Endothelial cell of umbilical vein (primary cell): ENCODE data around the gene TTYH3. TPM values are rescaled to one million over a fixed set of nuclear protein-coding genes. Genes with fewer than 3 reads are reported as not detected.

Experiments
- BruUV-seq: library from RNA; stranded (reverse); fragments of 400-500 nt; replicated peaks from 2 replicates; lab custom pipeline; 2021; lab: Mats Ljungman, UMichigan
- CTCF ChIA-PET: fragments of 300-600, 350-600 bp; sonication (Branson Sonifier 250); formaldehyde crosslinking; loops from one replicate; lab custom pipeline; 2021; ENCODE audit warnings: antibody characterized with exemption, inconsistent platforms; lab: Charles Lee
- POLR2A ChIA-PET: fragments of 300-600, 350-600 bp; sonication (Branson Sonifier 250); formaldehyde crosslinking; loops from one replicate; lab custom pipeline; 2021; ENCODE audit warnings: antibody characterized with exemption, inconsistent platforms; lab: Charles Lee
- DNase-seq: peaks from one replicate; pipeline ENCODE4 v3.0.0-alpha.2; 2011; ENCODE audit warnings: low read depth, low spot score
- FAIRE-seq: peaks from 2 replicates; lab custom pipeline; 2011; peaks lifted over from hg19 to GRCh38; lab: Jason Lieb, UNC
- H2AFZ ChIP-seq: 2 replicates; pipeline ENCODE4 v1.6.0; 2012; ENCODE audit warnings: low read depth, low read length, control low read depth, inconsistent platforms
- H3K27ac ChIP-seq: 2 replicates; pipeline ENCODE4 v1.5.1; 2011; ENCODE audit warnings: low read depth, mild to moderate bottlenecking, control low read depth, low read length, moderate library complexity; ENCODE audit not compliant: insufficient read depth
- H3K27me3 ChIP-seq, 2 experiments: 2 replicates each; pipeline versions ENCODE4 v1.6.0 to v1.6.1; 2011; ENCODE audit warnings: low read length in 2 of 2, mixed read lengths in 1 of 2; ENCODE audit not compliant: control insufficient read depth in 2 of 2, insufficient read depth in 2 of 2
- H3K36me3 ChIP-seq, 2 experiments: 2 replicates in 1 of 2; 3 replicates in 1 of 2; pipeline ENCODE4 v1.5.1; 2011; ENCODE audit warnings: low read length in 2 of 2, mild to moderate bottlenecking in 1 of 2, moderate library complexity in 1 of 2; ENCODE audit not compliant: control insufficient read depth in 2 of 2, insufficient read depth in 2 of 2; ENCODE audit errors: extremely low read depth in 1 of 2
- H3K4me1 ChIP-seq: 3 replicates; pipeline ENCODE4 v1.5.1; 2011; ENCODE audit warnings: mild to moderate bottlenecking, low read length; ENCODE audit not compliant: control insufficient read depth, insufficient read depth; ENCODE audit errors: extremely low read depth
- H3K4me2 ChIP-seq: 2 replicates; pipeline ENCODE4 v1.6.1; 2011; ENCODE audit warnings: low read length, control low read depth, mixed read lengths; ENCODE audit not compliant: insufficient read depth
- H3K4me3 ChIP-seq, 3 experiments: fragments of 200-600 bp in 1 of 3; sonication (generic), shearing (Covaris generic) in 1 of 3; replicated peaks in 1 of 3; 2 replicates each; pipeline ENCODE4 v1.5.1; 2011 to 2016; ENCODE audit warnings: control low read depth in 3 of 3, low read length in 3 of 3, mild to moderate bottlenecking in 2 of 3, inconsistent platforms in 1 of 3, low read depth in 1 of 3, moderate library complexity in 1 of 3; ENCODE audit not compliant: insufficient read depth in 1 of 3
- H3K79me2 ChIP-seq: 2 replicates; pipeline ENCODE4 v1.6.0; 2012; ENCODE audit warnings: low read length, inconsistent platforms; ENCODE audit not compliant: control insufficient read depth, insufficient read depth
- H3K9ac ChIP-seq: replicated peaks from 2 replicates; pipeline ENCODE3; 2011; ENCODE audit warnings: low read length, control low read depth; ENCODE audit not compliant: insufficient read depth; ENCODE audit errors: extremely low read depth
- H3K9me1 ChIP-seq: replicated peaks from 3 replicates; pipeline ENCODE4 v1.6.0; 2011; ENCODE audit warnings: mild to moderate bottlenecking, low read length; ENCODE audit not compliant: control insufficient read depth, insufficient read depth; ENCODE audit errors: extremely low read depth
- H3K9me3 ChIP-seq: replicated peaks from 2 replicates; pipeline ENCODE4 v1.5.1; 2012; ENCODE audit warnings: low read length, inconsistent platforms; ENCODE audit not compliant: control insufficient read depth, insufficient read depth
- H4K20me1 ChIP-seq: replicated peaks from 2 replicates; pipeline ENCODE3; 2011; ENCODE audit warnings: mild to moderate bottlenecking, low read length; ENCODE audit not compliant: control insufficient read depth, insufficient read depth; ENCODE audit errors: extremely low read depth
- EZH2 ChIP-seq: IDR thresholded peaks from 2 replicates; pipeline ENCODE4 v1.6.1; 2012; ENCODE audit warnings: borderline replicate concordance, low read depth, mild to moderate bottlenecking, moderate library complexity, low read length, inconsistent platforms; ENCODE audit not compliant: severe bottlenecking
- FOS ChIP-seq: IDR thresholded peaks from 2 replicates; pipeline ENCODE4 v1.6.1; 2011; ENCODE audit warnings: mild to moderate bottlenecking, low read length, moderate library complexity, borderline replicate concordance; ENCODE audit not compliant: insufficient read depth
- GATA2 ChIP-seq: IDR thresholded peaks from 2 replicates; pipeline ENCODE4 v1.7.0; 2011; ENCODE audit warnings: low read depth, mild to moderate bottlenecking, moderate library complexity, mixed read lengths, low read length; ENCODE audit not compliant: insufficient read length, insufficient read depth
- JUN ChIP-seq: IDR thresholded peaks from 2 replicates; pipeline ENCODE4 v1.6.1; 2011; ENCODE audit warnings: borderline replicate concordance, low read depth; ENCODE audit not compliant: insufficient read length, insufficient read depth
- MYC ChIP-seq: IDR thresholded peaks from one replicate; pipeline ENCODE4 v1.6.1; 2011; ENCODE audit warnings: mild to moderate bottlenecking, low read depth, low read length
- POLR2A ChIP-seq: IDR thresholded peaks from 2 replicates; pipeline ENCODE4 v1.6.1; 2012; ENCODE audit warnings: low read depth, mild to moderate bottlenecking, control low read depth, low read length
- POLR2AphosphoS5 ChIP-seq: IDR thresholded peaks from 2 replicates; pipeline ENCODE4 v1.6.1; 2012; ENCODE audit warnings: low read depth, mild to moderate bottlenecking, control low read depth, low read length, moderate library complexity; ENCODE audit not compliant: insufficient read depth
- dilution Hi-C: fragments of 300-500 bp; cut with MboI; formaldehyde crosslinking; loops from one replicate; pipeline ENCODE4 v1.15.0; 2019; ENCODE audit warnings: low sequenced_read_pairs; ENCODE audit not compliant: extremely low pct_ligation_motif_present
- intact Hi-C: fragments of 100-400 bp; cut with micrococcal nuclease; formaldehyde crosslinking; loops from one replicate; pipeline ENCODE4 v1.10.0; 2022
- polyA plus RNA-seq, 4 experiments: library from polyadenylated mRNA; depleted of rRNA in 3 of 4; stranded (reverse) in 3 of 4; unstranded in 1 of 4; fragments of >200 nt; gene quantifications; 2 replicates each; pipeline versions ENCODE4 v1.2.1 to v1.2.3, GENCODE V29; 2011 to 2012; ENCODE audit warnings: missing spikeins in 1 of 4
- total RNA-seq: library from RNA; stranded (reverse); gene quantifications from 2 replicates; pipeline ENCODE4 v1.2.3, GENCODE V29; 2021
- TF ChIP-seq, protein P1 (sequence below), 2 donors: IDR thresholded peaks; 1 replicate in 1 of 2; 2 replicates in 1 of 2; pipeline ENCODE4 v1.5.1; 2011; ENCODE audit warnings: low read length in 2 of 2, mild to moderate bottlenecking in 2 of 2, moderate library complexity in 2 of 2, control low read depth in 1 of 2, inconsistent platforms in 1 of 2, low read depth in 1 of 2; ENCODE audit not compliant: insufficient read depth in 1 of 2; ENCODE audit errors: extremely low read depth in 1 of 2
- TF ChIP-seq, protein P2 (sequence below): IDR thresholded peaks from 2 replicates; pipeline ENCODE4 v1.6.1; 2011; ENCODE audit not compliant: insufficient read depth, insufficient read length

TTYH3 gene
- total and polyA plus RNA-seq, 2 donors (not counting 3 experiments of a cell fraction or from before 2014, with no cell fraction given), result 143 to 280 TPM

DNA sequence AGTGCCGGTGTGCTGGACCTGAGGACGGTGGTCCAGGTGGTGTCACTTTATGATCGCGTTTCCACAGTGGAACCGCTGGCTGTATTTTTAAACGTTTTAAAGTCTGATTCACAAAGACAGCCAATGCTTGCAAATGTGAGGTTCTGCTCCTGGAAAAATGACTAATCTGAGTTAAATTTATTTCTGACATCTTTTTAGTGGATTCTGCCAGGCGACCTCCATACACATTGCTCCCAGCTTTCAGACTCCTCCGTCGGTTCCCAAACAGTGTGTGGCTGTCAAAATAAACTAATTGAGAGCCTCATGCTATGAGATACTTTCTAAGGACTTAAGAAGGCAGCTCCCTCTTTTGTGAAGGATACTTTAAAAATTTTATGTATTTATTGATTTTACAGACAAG is 12.7 kb upstream of the TTYH3 start:
- Histone ChIP-seq H3K79me2 (no peaks in the 10 kb centered on the region), H3K27me3 (no peaks in the 10 kb centered on the region), H2AFZ (no peak overlapping the region), H4K20me1 (no peaks in the 10 kb centered on the region), H3K36me3 (no peaks in the 10 kb centered on the region), H3K9me3 (no peaks in the 10 kb centered on the region), H3K4me1 (peaks cover 7% of the 10 kb centered on the region), H3K9ac (no peak overlapping the region), H3K27ac (no peak overlapping the region), H3K4me2 (no peak overlapping the region), H3K9me1 (no peaks in the 10 kb centered on the region), H3K4me3 (no peak overlapping the region)
- ChIA-PET CTCF (interaction anchor here (1.1 to 3.7 kb wide), 3 partner anchors 10 to 22 kb away, joined by 3 to 31 read pairs (median 9); no protein-coding TSS in a partner anchor), POLR2A (no interaction called here)
- DNase-seq (no peak), FAIRE-seq (no peak)
- BruUV-seq, result no TSS peak
- TF ChIP-seq, protein P1, sequence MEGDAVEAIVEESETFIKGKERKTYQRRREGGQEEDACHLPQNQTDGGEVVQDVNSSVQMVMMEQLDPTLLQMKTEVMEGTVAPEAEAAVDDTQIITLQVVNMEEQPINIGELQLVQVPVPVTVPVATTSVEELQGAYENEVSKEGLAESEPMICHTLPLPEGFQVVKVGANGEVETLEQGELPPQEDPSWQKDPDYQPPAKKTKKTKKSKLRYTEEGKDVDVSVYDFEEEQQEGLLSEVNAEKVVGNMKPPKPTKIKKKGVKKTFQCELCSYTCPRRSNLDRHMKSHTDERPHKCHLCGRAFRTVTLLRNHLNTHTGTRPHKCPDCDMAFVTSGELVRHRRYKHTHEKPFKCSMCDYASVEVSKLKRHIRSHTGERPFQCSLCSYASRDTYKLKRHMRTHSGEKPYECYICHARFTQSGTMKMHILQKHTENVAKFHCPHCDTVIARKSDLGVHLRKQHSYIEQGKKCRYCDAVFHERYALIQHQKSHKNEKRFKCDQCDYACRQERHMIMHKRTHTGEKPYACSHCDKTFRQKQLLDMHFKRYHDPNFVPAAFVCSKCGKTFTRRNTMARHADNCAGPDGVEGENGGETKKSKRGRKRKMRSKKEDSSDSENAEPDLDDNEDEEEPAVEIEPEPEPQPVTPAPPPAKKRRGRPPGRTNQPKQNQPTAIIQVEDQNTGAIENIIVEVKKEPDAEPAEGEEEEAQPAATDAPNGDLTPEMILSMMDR (IDR thresholded peaks at IDR 0.05; ENCODE audit: extremely low read depth in 1 of 2, insufficient read depth in 1 of 2, low read depth in 1 of 2, low read length in 2 of 2), result no peak
- TF ChIP-seq POLR2AphosphoS5 (no peak), FOS (no peak), GATA2 (no peak), JUN (no peak), POLR2A (no peak), EZH2 (no peak), MYC (no peak)
- TF ChIP-seq, protein P2, sequence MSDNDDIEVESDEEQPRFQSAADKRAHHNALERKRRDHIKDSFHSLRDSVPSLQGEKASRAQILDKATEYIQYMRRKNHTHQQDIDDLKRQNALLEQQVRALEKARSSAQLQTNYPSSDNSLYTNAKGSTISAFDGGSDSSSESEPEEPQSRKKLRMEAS, result no peak
- intact Hi-C loops (no loop called here), dilution Hi-C loops (no loop called here)
